Activated effector memory CD4-positive, alpha-beta T cell treated with Interleukin-2 at 50 U/mL for 16 hours (primary cell): ENCODE measurements around the gene TLE3.
A peak's percentile ranks its signal among the peaks of the same experiment; 100 is the strongest.

Source experiments
- DNase-seq: peaks from one replicate; pipeline ENCODE4 v3.0.0-alpha.2; 2020

The TLE3 gene

DNA sequence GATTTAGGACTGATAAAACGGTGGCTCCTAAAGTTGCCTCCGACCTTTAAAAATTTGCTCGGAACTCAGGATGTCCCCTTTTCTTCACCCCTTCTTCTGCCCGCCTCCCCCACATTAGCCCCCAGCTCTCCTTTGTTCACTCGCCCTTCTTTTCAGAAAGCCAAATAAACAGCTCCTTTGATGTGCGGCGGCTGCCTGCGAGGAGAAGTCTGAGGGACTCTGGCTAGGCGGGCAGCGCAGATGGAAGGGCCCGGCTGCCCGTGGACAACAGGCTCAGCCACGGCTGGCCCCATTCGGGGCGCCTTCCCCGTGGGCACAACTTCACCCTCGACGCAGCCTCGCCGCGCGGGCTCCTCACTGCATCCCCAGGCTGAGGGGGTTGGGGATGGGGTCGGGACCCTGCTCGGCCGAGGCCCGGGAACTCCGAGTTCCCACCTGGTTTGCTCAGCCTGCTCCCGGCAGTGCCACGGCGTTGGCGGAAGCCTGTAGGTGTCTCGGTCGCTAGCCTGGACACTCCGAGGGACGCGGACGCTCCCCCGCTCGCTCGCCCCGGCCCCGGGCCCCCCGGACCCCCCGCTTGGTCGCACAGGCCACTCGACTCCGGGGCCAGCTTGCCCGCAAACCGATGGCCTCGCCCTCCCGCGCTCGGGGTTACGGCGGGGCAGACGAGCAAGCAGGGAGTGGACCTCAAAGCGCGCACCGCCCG, 897 bp upstream of the TLE3 start:
- peak; percentile 25 for DNase-seq

DNA sequence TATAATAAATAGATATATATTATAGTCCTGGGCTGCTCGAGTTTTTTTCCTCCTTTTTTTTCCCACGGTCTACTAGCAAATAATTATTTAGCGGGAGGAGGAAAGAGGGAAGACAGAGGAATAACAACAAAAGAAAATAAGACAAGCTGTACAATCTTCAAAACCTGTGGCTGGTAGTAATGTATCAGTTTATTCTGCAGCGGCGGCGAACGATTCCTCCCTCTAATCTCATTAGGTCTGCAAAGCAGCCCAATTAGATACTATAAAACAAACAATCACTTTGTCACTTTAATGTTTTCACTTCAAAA, 390 bp upstream of the TLE3 start:
- DNase-seq = no peak

DNA sequence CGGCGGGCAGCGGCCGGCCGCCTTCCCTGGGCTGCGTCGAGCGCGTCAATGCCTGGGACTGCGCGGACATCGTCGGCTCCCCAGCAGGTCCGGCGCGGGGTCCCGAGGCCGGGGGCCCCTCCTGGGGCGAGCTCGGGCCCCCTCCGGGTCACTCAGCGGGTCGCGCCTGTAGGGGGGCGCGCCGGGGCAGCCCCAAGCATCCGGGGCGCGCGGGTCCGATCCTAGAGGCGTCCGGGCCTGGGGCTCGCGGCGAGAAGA, 725 bp downstream of the TLE3 start:
- no peak for DNase-seq

DNA sequence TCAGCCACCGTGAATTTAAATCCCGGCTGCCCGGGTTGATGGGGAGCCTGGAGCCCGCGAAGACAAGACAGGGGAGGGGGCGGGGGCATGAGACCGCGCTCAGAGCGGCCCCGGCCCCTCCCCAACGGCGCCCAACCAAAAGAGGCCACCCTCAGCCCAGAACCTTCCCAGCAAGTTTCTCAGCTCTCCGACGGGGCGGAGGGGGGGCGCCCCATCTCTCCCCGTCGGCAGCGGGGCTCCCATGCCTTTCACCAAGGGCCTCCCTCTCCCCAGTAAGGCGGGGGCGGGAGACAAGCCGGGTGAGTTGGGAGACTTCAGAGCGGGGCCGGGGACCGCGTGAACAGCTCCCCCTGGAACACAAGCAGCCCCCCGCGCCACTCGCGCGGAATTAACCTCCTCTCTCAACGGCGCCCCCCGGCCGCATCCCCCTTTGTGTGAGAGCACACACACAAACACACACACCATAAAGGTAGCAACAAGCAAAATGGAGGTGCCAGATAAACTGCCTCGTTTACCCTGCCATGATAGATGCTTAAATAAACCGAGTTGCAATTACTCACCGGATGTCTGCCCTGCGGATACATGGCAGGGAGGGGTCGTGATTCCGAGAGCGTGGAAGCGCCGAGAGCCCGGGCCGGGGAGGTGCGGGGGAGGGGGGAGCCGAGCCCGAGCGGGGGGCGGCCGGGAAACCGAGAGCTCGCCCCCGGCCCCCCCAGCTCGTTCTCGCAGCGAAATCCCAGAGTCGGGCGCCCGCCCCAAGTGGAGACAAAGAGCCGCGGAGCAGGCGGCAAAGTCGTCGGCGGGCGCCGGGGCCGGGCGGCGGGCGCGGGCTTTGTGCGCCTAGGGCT, 1.3 kb downstream of the TLE3 start:
- peak; percentile 41 for DNase-seq

DNA sequence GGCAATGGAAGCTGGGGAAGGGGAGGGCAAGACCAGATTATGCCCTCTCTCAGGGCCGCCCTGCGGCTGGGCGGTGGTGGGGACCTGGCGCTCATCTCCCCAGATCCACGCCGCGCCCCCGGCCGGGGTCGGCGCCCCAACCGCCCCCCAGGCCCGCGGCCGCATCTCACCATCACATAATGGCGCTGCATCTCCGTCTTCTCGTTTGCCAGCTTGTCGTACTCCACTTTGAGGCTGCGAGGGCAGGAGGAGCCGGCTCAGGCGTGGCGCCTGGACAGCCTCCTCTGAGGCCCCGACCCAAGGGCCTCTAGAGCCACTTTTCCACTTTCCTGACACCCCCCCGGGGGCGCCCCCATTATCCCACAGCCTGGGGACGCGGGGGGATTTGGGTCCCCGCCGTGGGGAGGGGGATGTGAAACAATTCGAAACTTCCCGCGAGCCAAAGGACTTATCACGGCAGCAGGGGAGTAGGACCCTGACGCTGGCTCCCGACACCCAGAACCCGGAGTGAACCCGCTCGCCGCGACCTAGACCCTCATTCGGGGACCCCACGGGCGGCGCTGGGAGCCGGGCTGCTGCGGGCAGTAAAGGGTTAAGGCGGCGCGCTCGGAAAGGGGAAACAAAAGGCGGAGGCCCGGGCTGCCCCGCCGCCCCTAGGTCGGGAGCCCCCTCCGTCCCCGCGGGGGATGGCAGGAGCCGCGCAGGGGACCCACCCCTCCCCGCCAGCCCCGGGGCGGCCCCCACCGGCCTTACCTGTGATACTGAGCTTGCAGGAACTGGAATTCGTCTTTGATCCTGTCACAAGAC, 2.1 kb downstream of the TLE3 start:
- DNase-seq = no peak

DNA sequence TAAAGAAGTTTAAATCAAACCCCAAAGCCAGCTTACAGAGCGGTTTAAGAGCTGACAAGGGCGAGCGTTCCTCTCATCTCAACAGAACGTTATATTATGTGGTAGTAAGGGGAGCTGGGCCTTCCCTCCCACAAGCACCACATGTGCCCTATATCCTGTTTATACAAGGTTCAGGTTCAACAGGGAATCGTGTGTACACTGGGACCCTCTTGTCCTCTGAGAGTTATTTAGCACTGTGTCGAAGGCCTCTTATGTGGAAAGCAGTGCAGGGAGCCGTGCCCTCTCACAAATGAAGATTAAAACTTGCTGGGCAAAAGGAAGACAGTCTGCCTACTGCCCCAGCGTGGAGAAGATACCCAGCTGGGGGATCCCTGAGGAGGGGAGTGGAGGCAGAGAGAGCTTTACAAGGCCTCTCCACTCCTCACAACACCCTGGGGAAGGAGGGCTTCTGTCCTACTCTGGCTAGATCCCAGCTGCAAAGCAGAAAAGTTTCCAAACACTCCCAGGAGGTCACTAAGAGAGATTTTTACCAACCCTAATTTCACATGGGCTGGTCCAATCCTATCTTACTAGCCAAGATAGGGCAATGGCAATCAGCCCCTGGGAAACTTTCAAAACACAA, 2.9 kb downstream of the TLE3 start:
- no peak for DNase-seq

DNA sequence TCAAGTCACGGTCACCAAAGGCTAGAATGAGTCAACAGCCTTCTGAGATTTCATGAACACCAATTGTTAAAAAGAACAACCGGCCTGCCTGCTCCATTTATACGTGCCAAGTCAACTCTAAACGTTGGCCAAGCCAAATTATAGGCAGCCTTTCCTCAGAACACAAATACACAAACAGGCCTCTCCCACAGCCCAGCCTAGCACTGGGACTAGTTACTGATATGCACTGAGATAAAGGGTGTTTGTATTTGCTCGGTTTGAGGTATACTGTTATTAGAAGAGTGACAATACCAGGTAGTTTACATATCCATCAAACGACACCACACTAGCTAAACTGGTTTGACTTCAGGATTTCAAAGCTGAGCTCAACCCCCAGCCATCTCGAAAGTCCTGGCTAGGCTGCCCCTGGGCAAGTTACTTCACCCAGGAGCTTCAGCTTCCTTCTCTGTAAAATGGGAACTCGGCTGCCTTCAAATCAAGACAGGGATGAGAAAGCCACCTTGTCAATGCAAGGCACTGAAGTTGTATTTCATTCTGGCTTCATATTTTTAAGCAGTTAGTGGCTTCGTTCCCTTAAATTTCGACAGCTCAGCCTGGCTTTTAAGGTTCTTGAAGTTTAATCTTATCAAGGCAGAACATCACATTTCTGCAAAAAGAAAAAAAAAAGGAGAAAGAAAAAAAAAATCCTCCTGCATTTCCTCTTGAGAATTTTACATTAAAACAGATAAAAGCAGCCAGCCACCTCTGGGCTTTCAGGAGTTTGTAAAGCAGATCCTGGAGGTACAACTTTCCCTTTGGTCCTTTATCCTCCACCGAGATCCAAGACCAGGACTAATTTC, 4.0 kb downstream of the TLE3 start:
- DNase-seq = no peak

DNA sequence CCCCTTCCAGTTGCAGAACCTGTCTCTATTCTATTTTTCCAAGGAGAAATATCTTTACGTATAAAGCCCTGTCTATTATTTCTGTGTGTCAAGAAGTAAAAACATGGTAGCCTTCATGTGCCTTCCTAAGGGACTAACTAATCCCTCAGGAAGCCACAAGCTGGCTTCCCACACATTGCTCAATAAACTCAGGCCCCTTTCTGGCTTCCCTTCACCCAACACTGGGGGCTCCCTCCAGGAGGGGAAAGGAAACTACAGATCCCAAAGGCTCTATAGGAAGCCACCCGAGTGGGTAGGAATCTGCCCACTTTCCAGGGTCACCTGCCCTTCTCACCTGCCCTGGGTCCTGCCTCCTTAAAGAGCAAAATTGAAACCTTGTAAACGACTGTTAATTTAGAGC, 4.6 kb downstream of the TLE3 start:
- DNase-seq = no peak

DNA sequence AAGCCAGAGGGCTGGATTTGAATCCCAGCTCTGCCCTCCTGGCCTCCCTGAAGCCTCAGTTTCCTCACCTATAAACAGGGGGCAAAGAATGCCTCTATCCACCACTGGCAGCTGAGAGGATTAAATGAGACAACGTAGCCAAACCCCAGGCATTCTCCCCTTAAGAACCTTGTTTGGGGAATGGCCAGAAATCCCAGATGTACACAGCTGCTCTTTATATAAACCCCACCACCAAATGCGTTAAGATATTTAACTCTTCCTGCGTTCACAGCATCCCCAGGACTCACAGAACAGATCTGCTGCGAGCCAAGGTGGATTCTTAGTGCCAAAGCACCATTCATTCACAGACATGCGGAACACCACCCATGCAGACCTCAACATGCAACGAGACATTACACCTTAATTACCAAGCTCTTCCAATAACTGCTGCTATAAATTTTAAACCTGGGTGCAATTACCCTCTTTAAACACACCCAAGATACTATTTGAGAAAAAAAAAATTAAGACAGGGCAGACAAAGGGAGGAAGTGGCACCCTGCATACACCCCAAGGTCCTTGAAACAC, 5.2 kb downstream of the TLE3 start:
- DNase-seq = no peak

DNA sequence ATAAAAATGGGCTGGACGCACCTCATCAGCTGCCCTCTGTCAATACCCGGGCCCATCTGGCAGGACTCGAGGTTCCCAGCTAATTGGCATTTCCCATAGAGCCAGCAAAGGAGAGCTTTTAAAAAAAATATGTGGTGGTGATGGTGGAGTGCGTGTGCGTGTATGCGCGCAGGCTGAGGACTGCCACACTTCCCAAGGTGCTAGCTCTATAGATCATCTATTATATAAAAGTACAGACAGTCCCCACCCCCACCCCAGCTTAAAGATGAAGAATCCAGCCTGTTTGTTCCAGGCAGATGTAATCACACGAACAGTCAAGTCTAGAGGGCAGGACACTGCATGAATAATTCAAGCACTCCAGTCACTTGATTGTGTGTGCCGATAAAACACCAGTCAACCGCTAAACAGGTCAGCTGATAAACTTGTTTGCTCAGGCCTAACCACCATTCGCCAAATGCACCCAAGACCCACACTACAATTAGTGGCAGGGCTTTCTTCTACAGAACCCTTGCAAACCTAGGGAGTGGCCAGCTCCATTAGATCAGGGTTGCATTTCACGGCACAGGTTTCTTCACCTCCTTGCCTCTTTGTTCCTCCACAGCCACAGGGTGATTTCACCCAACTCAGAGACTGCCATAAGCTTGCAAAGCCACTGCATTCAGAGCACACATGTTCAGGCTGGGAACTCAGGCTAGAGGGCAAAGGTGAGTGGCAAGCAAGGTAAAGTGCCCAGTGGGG, 5.8 kb downstream of the TLE3 start:
- DNase-seq = no peak

DNA sequence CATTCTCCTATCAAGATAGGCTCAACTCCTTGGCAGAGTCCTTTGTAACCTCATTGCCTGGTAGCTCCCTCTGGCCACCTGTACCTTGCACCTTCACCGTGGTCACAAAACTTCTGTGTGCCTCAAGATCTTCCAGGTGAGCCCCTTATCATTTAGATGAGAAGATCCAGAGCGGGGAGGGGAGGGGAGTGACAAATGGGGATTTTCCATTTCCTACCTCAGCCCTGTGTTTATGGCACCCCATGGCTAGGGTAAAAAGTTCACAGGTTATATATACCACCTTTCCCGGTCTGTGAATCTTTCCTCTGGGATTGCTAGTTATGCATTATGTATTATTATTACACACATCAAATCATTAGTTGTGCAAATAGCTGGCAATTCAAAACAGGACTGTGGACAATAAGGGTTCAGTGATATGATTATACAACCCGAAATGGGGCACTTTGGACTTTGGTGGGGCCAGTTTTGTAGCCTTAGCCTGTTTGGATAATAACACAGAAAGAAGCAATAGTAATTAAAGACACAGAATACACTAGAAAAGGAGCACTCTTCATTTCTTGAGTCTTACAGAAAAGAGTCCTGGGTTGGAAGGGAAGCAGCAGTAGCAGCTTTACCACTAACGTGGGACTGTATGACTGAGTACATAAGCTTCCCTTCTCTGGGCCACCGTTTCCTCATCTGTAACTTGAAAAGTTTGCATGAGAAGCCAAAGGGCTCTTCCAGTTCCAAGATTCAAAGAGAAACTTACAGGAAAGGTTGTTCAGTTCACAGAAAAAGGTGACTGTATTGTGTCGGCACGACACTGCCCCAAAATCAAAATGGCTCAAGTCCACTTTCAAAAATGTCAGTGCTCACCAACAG, 7.1 kb downstream of the TLE3 start:
- DNase-seq = no peak

DNA sequence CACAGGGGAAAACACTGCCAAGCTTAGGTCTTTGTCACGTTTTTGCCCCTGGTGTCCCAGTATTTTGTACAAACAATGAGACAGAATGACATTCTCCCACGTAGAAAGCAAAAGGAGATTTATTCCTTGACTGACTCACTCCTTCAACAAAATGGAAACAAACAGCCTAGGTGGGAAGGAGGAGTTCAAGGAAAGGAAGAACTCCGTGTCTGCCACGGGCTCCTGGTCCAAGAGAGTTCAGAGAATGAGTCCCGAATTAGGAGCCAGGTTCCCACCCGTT, 8.1 kb downstream of the TLE3 start:
- no peak for DNase-seq

DNA sequence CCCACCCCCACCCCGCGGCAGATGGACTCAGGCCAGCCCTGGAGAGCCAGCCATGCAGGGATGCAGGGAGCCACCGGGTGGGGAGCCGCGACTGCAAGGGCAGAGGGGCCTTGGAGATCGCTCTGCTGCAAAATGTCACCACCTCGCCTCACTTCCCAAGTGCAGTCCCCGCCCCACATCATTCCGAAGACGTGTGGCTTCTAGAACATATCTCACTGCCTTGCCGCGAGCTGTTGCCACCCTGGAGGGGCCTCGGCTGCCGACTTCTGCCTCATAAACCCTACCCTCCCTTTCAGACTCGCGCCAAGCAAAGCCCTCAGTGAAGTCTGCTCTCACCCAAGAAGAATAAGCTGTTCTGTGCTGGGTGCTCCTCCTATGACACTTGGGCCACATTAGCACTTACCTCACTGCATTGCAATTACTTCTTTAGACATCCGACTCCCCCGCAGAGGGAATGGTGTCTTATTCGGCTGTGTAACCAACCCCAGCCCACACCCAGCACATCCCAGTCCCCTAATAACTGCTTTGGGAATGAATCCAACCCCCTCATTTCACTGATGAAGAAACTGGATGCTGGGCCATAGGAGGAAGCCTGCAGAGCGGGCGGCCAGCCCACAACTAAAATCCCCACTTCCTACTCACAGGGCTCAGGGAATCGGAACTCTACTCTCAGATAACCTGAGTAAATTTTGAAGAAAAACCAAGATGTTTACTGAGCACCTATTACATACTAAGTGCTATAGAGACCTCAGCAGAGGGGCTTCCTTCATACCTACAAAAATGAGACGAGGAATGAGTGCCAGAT, 8.6 kb downstream of the TLE3 start:
- no peak for DNase-seq

DNA sequence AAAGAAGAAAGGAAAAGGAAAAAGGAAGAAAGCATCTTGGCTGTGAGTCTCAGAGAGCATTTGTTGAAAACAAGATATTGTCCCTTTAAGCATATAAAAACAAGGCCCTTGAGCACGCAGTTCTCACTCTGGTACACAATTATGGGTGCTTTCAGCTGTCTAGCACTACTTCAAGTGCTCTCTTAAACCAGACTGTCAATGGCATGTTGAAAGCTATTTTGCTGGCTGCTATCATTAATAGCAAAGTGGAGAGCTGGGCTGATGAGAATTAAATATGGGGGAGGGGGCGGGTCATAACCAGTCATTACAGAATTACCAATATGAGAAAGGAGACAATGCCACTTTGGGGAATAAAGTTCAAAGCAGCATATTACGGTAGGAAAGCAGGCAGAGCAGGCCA, 9.3 kb downstream of the TLE3 start:
- no peak for DNase-seq

DNA sequence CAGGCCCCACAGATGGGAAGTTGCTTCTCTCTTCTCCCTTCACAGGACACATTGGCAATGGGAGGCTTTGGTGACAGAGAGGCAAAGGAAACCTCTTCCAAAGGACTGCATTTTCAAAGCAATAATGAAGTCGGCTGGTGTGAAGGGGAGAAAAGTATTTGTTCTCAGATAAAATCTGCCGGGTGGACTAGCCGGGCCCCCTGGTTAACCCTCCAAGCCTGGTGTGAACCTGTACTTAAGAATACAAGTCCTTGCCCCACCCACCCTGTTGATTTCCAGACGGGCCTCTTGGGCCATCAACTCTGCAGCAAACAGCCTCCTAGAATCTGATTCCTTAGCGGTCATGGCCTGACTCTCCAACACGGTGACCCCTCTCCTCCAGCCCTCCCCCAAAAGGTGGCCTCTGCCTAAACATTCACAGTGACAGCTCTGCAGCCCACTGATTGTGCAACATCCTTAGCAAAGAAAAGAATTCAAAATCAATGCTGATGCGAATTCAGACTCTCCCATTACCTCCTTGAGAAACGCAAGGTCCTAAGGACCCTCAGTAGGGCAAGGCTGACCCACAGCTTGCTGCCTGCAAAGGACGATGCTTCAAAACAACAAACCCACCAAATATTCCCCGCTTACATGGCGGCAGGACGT, 9.9 kb downstream of the TLE3 start:
- no peak for DNase-seq

DNA sequence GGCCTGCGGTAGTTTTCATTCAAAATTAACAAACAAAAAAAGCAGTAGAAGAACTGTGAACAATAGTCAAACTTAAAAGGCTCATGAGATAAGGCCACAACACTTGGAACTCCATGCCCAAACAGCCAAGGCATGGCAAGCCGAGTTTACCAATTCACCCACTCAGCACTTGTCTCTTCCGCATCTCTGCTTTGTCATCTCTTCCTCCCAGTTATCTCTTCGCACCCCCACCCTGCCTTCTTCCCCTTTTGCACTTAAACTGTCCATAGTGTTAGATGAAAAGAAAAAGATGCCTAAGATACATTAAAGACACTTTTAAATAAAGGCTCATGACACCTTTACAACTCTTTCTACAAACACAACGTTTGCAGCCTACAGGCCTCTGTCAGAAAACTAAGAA, 11.1 kb downstream of the TLE3 start:
- no peak for DNase-seq

DNA sequence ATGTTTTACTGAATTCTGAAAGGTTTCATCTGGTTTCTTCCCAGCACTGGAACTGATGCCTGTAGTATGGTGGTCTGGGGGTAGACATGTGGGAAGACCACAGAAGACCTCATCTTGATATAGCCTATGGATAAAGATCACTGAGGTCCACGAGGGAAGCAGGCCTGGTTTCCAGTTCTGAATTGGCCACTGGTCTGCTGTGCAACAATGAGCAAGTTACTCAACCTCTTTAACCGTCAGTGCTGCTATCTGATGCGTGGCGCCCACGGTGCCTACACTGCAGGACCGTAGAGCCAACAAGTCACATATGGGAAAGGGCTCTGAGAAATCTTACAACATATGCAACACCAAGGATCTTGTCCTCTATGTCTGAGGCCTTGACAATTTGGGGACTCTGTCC, 13.3 kb downstream of the TLE3 start:
- DNase-seq = no peak

DNA sequence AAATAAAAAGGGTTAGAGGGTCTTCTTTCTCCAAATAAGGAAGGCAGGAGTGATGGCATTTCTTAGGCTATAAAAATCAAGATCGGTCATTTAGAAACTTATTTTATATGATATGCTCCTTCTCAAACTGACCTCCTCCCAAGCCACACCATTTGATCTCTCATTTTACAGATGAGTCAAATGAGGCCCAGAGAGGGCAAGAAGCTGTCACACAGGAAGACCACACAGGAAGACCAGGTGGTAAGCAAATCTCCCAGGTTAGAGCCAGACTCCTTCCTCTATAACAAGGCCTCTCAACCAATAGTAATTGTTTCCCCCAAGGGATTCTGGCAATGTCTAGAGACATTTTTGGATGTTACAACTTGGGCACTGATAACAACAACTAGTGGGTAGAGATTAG, 13.8 kb downstream of the TLE3 start:
- DNase-seq = no peak

DNA sequence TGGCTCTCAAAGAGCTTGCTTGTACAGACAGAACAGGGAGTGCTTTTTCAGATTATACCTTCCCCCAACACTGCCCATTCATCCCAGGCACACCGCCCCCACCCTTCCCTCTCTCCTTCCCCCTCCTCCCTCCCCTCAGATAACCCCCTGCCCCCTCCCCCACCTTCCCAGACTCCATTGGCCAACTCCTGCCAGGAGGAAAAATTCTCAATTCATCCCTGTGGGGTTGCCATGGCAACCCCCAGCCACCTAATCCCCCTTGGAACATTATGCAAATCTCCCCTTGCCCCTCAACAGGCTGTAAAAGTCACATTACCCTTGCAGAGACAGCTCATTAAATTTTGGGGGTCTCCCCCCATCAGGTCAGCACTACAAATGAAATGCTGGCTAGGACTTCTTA, 14.3 kb downstream of the TLE3 start:
- DNase-seq = no peak
